Nephron (organoid): Measurements from ENCODE around the gene CSF1R.

Source experiments
- H3K27ac Mint-ChIP-seq, 3 experiments: 2 replicates each; pipeline ENCODE4 v1.8.0; 2020; ENCODE audit warnings: mixed read lengths in 3 of 3, mild to moderate bottlenecking in 2 of 3, moderate library complexity in 1 of 3
- H3K27me3 Mint-ChIP-seq: 2 replicates; pipeline ENCODE4 v1.8.0; 2021; ENCODE audit warnings: low read depth, mild to moderate bottlenecking, moderate library complexity, mixed read lengths
- H3K36me3 Mint-ChIP-seq: 2 replicates; pipeline ENCODE4 v1.8.0; 2020; ENCODE audit warnings: low read depth, mixed read lengths
- H3K4me1 Mint-ChIP-seq: 2 replicates; pipeline ENCODE4 v1.8.0; 2020; ENCODE audit warnings: mixed read lengths
- H3K4me3 Mint-ChIP-seq, 3 experiments: 2 replicates each; pipeline ENCODE4 v1.8.0; 2020; ENCODE audit warnings: mild to moderate bottlenecking in 3 of 3, mixed read lengths in 3 of 3, moderate library complexity in 2 of 3
- H3K9me3 Mint-ChIP-seq: 2 replicates; pipeline ENCODE4 v1.8.0; 2020; ENCODE audit warnings: mixed read lengths
- TF ChIP-seq, protein P1 (sequence below), 3 experiments: fragments of 200-600 bp; sonication (generic); IDR thresholded peaks; one replicate each; pipeline ENCODE4 v1.5.0; 2021; ENCODE audit warnings: antibody characterized with exemption in 3 of 3; ENCODE audit not compliant: unreplicated experiment in 3 of 3

The CSF1R gene

DNA sequence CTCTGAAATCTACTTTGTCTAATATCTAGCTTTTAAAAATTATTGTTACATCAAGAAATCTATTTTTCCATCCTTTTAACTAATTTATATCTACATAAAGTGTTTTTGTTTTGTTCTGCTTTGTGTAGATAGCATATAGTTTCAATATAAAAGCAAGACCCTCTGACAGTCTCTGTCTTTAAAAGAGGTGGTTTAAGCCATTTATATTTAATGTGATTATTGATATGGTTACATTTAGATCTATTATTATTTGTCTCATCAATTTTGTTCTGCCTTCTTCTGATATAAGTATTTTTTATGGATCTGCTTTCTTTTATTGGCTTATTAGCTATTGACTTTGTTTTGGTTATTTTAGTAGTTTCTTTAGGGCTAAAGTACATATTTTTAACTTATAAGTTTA is 69.8 kb downstream of the CSF1R start:
- Mint-ChIP-seq H3K9me3 (peaks cover 24% of the 10 kb centered on the region), H3K4me3 (no peak overlapping the region), H3K27ac (no peak overlapping the region), H3K4me1 (no peaks in the 10 kb centered on the region), H3K36me3 (peaks cover 94% of the 10 kb centered on the region), H3K27me3 (no peaks in the 10 kb centered on the region)
- TF ChIP-seq, protein P1, sequence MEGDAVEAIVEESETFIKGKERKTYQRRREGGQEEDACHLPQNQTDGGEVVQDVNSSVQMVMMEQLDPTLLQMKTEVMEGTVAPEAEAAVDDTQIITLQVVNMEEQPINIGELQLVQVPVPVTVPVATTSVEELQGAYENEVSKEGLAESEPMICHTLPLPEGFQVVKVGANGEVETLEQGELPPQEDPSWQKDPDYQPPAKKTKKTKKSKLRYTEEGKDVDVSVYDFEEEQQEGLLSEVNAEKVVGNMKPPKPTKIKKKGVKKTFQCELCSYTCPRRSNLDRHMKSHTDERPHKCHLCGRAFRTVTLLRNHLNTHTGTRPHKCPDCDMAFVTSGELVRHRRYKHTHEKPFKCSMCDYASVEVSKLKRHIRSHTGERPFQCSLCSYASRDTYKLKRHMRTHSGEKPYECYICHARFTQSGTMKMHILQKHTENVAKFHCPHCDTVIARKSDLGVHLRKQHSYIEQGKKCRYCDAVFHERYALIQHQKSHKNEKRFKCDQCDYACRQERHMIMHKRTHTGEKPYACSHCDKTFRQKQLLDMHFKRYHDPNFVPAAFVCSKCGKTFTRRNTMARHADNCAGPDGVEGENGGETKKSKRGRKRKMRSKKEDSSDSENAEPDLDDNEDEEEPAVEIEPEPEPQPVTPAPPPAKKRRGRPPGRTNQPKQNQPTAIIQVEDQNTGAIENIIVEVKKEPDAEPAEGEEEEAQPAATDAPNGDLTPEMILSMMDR (IDR thresholded peaks at IDR 0.05; ENCODE audit: unreplicated experiment in 3 of 3), result no peak

- Mint-ChIP-seq H3K27me3 (no peaks in the 10 kb centered on the region), H3K9me3 (peaks cover 24% of the 10 kb centered on the region), H3K4me3 (no peak overlapping the region), H3K27ac (no peak overlapping the region), H3K36me3 (peaks cover 95% of the 10 kb centered on the region), H3K4me1 (no peaks in the 10 kb centered on the region)
- TF ChIP-seq, protein P1 (IDR thresholded peaks at IDR 0.05; ENCODE audit: unreplicated experiment in 3 of 3), result no peak
Observed at GRCh38 chr5:150015415-150015814, 70.9 kb downstream of the CSF1R start.

DNA sequence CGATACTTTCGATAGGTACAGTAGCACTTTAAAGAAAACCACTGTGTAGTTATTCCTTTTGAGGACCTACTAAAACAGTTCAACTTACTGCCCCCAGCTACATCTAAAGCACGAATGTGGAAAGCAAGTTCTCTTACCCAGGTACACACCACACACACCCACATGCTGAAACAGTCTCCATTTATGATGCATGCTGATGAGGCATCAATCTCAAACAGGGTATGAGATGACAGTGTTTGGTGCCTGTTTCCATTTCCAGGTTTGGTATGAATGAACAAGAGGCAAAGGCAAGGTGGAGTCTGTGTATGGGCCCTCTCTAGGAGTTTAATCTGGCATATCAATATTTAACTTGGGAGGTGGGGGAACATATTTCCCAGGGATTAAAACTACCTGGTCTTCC is 71.9 kb downstream of the CSF1R start:
- peaks cover 24% of the 10 kb centered on the region for H3K9me3 Mint-ChIP-seq

DNA sequence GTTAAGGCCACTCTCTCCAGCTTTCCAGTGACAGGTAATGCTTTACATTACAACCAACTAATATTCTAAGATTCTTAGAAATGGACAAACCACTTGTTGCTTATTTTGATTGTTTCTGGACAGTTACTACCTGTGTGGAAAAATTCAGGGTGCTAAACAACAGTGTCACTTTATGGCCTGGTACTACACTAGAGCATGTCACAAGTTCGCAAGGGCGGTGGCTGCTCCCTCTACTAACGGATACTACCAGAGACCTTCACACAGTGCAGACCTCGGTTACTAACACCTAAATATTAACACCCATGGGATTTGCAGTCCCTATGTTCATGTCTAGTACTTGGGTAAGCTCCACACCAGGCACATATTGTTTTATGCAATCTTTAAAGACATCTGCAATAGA is 72.4 kb downstream of the CSF1R start:
- TF ChIP-seq, protein P1 (IDR thresholded peaks at IDR 0.05; ENCODE audit: unreplicated experiment in 3 of 3), result no peak
- Mint-ChIP-seq H3K27me3 (no peaks in the 10 kb centered on the region), H3K9me3 (peaks cover 24% of the 10 kb centered on the region), H3K36me3 (peaks cover 81% of the 10 kb centered on the region), H3K27ac (no peak overlapping the region), H3K4me1 (no peaks in the 10 kb centered on the region), H3K4me3 (no peak overlapping the region)

More for the DNA sequence above, 71.9 kb downstream of the CSF1R start:
- TF ChIP-seq, protein P1 (IDR thresholded peaks at IDR 0.05; ENCODE audit: unreplicated experiment in 3 of 3), result no peak
- Mint-ChIP-seq H3K4me3 (no peak overlapping the region), H3K4me1 (no peaks in the 10 kb centered on the region), H3K27me3 (no peaks in the 10 kb centered on the region), H3K36me3 (peaks cover 86% of the 10 kb centered on the region), H3K27ac (no peak overlapping the region)

DNA sequence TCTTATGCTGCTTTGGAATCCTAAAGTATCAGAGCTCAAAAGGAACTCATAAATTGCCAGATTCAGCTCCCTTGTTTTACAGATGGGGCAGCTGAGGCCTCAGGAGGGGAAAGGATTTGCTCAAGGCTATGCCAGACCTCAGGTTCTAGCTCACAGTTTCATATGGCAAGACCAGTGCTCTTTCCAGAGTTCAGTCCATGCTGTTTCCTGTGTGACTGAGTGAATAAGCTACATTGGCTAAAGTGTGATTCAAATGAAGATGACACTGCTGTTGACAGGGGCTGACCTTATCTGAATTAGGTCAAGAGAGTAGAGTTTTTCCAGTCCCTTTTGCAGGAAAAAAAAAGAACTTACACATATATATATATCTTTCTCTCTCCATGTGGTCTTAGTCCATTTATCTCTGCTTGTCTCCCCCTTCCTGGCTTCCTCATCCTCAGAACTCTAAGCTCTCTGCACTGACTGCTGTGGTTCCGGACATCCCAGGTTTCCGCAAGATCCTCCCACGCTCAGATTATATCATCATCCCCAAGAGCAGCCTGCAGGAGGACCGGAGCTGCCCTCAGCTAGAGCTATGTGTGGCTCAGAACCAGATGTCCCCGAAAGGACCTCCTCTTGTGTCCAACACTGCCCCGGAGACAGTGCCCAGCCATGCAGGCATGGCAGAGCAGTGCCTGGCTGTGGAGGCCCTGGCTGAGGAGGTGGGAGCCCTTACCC is 76.5 kb downstream of the CSF1R start:
- Mint-ChIP-seq H3K27me3 (no peaks in the 10 kb centered on the region), H3K36me3 (peaks cover 68% of the 10 kb centered on the region), H3K9me3 (peaks cover 9% of the 10 kb centered on the region), H3K27ac (no peak overlapping the region), H3K4me1 (no peaks in the 10 kb centered on the region), H3K4me3 (no peak overlapping the region)
- TF ChIP-seq, protein P1 (IDR thresholded peaks at IDR 0.05; ENCODE audit: unreplicated experiment in 3 of 3), result no peak

DNA sequence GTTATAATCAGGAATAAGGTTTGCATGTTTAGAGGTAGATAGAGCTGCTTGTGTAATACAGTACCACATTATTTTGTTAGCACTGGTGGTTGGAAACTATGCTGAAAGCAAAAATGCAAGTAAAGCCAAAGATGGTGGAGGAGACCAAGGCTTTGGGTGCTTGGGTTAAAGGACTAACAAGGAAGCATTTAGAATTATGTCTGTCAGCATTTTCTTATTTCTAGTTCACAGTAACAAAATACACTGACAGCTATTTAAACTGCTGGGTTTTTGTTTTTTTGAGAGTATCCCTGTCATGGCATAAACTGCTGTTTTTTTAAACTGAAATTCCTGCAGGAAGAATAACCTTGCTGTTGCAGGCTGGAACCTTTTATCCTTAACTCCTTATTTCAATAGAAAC is 79.3 kb downstream of the CSF1R start:
- TF ChIP-seq, protein P1 (IDR thresholded peaks at IDR 0.05; ENCODE audit: unreplicated experiment in 3 of 3), result no peak

More for the DNA sequence above, 79.3 kb downstream of the CSF1R start:
- no peak overlapping the region for H3K27ac Mint-ChIP-seq
- H3K27me3 Mint-ChIP-seq, result no peaks in the 10 kb centered on the region
- H3K4me3 Mint-ChIP-seq, result no peak overlapping the region
- no peaks in the 10 kb centered on the region for H3K9me3 Mint-ChIP-seq
- H3K36me3 Mint-ChIP-seq, result peaks cover 48% of the 10 kb centered on the region
- H3K4me1 Mint-ChIP-seq, result peaks cover 8% of the 10 kb centered on the region
